Esophagus muscularis mucosa (tissue), 4 donors: ENCODE measurements around the gene MAPK1IP1L. TPM values are rescaled to one million over a fixed set of nuclear protein-coding genes. Genes with fewer than 3 reads are reported as not detected.
"Not testable (repeated sequence)": the region's sequence is repeated elsewhere in the genome, so short reads cannot be mapped to it uniquely, and the experiment has no call there.

Experiments
- DNase-seq: peaks from one replicate; pipeline ENCODE4 v3.0.0-alpha.2; 2017; ENCODE audit errors: extremely low spot score
- H3K27ac ChIP-seq, 4 donors: fragments of 200-600 bp; sonication (generic); replicated peaks in 1 of 4; 1 replicate in 3 of 4; 2 replicates in 1 of 4; pipeline ENCODE4 v1.5.1; 2016 to 2019; ENCODE audit warnings: mild to moderate bottlenecking in 1 of 4
- H3K27me3 ChIP-seq, 4 donors: fragments of 200-600 bp; sonication (generic); one replicate each; pipeline versions ENCODE4 v1.5.1 to v1.6.0; 2016 to 2019
- H3K36me3 ChIP-seq, 4 donors: fragments of 200-600 bp; sonication (generic); one replicate each; pipeline ENCODE4 v1.5.1; 2016 to 2019
- H3K4me1 ChIP-seq, 4 donors: fragments of 200-600 bp; sonication (generic); one replicate each; pipeline ENCODE4 v1.5.1; 2016 to 2019
- H3K4me3 ChIP-seq, 4 donors: fragments of 200-600 bp; sonication (generic); 1 replicate in 2 of 4; 2 replicates in 2 of 4; pipeline ENCODE4 v1.5.1; 2016 to 2019; ENCODE audit warnings: mild to moderate bottlenecking in 4 of 4, moderate library complexity in 1 of 4
- H3K9me3 ChIP-seq, 4 donors: fragments of 200-600 bp; sonication (generic); 1 replicate in 3 of 4; 2 replicates in 1 of 4; pipeline ENCODE4 v1.5.1; 2016 to 2019
- CTCF ChIP-seq, 3 experiments: fragments of 200-600 bp in 2 of 3; fragments of 450-650 bp in 1 of 3; sonication (generic) in 2 of 3; IDR thresholded peaks; one replicate each; pipeline ENCODE4 v1.5.1; 2017 to 2019; ENCODE audit warnings: antibody characterized with exemption in 3 of 3, mild to moderate bottlenecking in 2 of 3, moderate library complexity in 1 of 3
- EP300 ChIP-seq: sonication (generic); formaldehyde crosslinking; IDR thresholded peaks from one replicate; pipeline ENCODE4 v1.6.1; 2017; ENCODE audit warnings: antibody characterized with exemption
- POLR2A ChIP-seq: fragments of 450-650 bp; IDR thresholded peaks from one replicate; pipeline ENCODE4 v1.6.1; 2017; ENCODE audit warnings: antibody characterized with exemption, moderate library complexity, mild to moderate bottlenecking, low read depth
- POLR2AphosphoS5 ChIP-seq, 2 donors: sonication (generic); formaldehyde crosslinking; IDR thresholded peaks; one replicate each; pipeline ENCODE4 v1.6.1; 2017; ENCODE audit warnings: antibody characterized with exemption in 2 of 2
- WGBS: methylation state at CpG from one replicate; pipeline ENCODE4 v1.1.5; 2018; 5-methylcytosine and 5-hydroxymethylcytosine counted together
- intact Hi-C: fragments of 100-400 bp; cut with DNase I; formaldehyde crosslinking; loops from one replicate; pipeline ENCODE4 v1.15.1; 2023
- total RNA-seq, 4 donors: library from RNA; depleted of rRNA; stranded (reverse); fragments of >200 nt; gene quantifications; one replicate each; pipeline versions ENCODE4 v1.1.0 to v1.2.1, GENCODE V29; 2016

Gene MAPK1IP1L
- total RNA-seq, 4 donors from 2014 or later, result 36.5 to 95.4 (median 61.0) TPM

- H3K4me1 ChIP-seq, result peaks cover 34 to 85% (median 72%) of the 10 kb centered on the region in 4 donors
Observed at GRCh38 chr14:55057919-55058318, 6.5 kb downstream of the MAPK1IP1L start.

GRCh38 chr14:55059333-55059732, 7.9 kb downstream of the MAPK1IP1L start:
- WGBS, result 96% methylated on average over 5 of the region's 5 CpGs
- no peaks in the 10 kb centered on the region for H3K9me3 ChIP-seq
- H3K27ac ChIP-seq, result no peak overlapping the region
- peaks cover 12 to 30% (median 19%) of the 10 kb centered on the region in 4 donors for H3K36me3 ChIP-seq
- H3K27me3 ChIP-seq, result no peaks in the 10 kb centered on the region
- peaks cover 27 to 85% (median 72%) of the 10 kb centered on the region in 4 donors for H3K4me1 ChIP-seq
- H3K4me3 ChIP-seq, result no peak overlapping the region
- no peak for TF ChIP-seq CTCF (IDR thresholded peaks at IDR 0.05)
- no peak for TF ChIP-seq POLR2A
- no peak for TF ChIP-seq POLR2AphosphoS5 (IDR thresholded peaks at IDR 0.05)
- no peak for TF ChIP-seq EP300
- intact Hi-C loops, result no loop called here
- no peak for DNase-seq

More at GRCh38 chr14:55057919-55058318, 6.5 kb downstream of the MAPK1IP1L start:
- H3K9me3 ChIP-seq, result no peaks in the 10 kb centered on the region
- no peak for DNase-seq
- TF ChIP-seq POLR2A, result no peak
- no peak for TF ChIP-seq CTCF (IDR thresholded peaks at IDR 0.05)
- TF ChIP-seq EP300, result no peak
- no peak for TF ChIP-seq POLR2AphosphoS5 (IDR thresholded peaks at IDR 0.05)
- WGBS, result 76% methylated on average over 5 of the region's 5 CpGs
- no peak overlapping the region for H3K4me3 ChIP-seq
- H3K36me3 ChIP-seq, result peaks cover 1 to 26% (median 10%) of the 10 kb centered on the region in 4 donors
- intact Hi-C loops, result no loop called here
- no peaks in the 10 kb centered on the region for H3K27me3 ChIP-seq
- no peak overlapping the region for H3K27ac ChIP-seq

GRCh38 chr14:55062517-55063351, 11.3 kb downstream of the MAPK1IP1L start:
- peaks cover 36 to 76% (median 73%) of the 10 kb centered on the region in 4 donors for H3K4me1 ChIP-seq
- H3K27ac ChIP-seq, result peak overlapping the region; percentile 48 to 70 (median 66)
- intact Hi-C loops, result no loop called here

DNA sequence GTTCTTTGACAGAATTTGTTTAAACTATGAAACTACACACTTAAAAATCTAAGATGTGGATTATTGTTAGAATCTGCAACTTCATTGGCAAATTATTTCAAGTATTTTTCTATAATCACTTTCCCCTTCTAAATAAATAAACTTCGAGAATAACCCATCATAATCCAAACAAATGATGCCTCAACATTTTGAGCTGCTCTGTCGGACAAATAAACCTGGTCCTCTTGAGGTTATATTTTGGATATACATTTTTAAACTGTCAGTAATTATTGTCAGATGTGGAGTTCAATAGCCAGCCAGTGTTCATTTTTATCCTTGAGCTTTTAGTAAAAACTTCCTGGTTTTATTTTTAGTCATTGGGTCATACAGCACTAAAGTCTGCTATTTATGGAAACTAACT, 13.4 kb downstream of the MAPK1IP1L start:
- H3K9me3 ChIP-seq, H3K27me3 ChIP-seq, H3K4me3 ChIP-seq, intact Hi-C loops, DNase-seq: not testable (repeated sequence)
- WGBS, result 30% methylated on average over 2 of the region's 2 CpGs
- peak overlapping the region in 3 of 4 donors; percentile 26 to 62 (median 50) for H3K27ac ChIP-seq
- H3K4me1 ChIP-seq, result peaks cover 36 to 67% (median 59%) of the 10 kb centered on the region in 4 donors
- peaks cover 16 to 42% (median 28%) of the 10 kb centered on the region in 4 donors for H3K36me3 ChIP-seq

More at GRCh38 chr14:55062517-55063351, 11.3 kb downstream of the MAPK1IP1L start:
- no peaks in the 10 kb centered on the region for H3K27me3 ChIP-seq
- peaks cover 16 to 43% (median 28%) of the 10 kb centered on the region in 4 donors for H3K36me3 ChIP-seq
- TF ChIP-seq CTCF (IDR thresholded peaks at IDR 0.05) (no peak), POLR2A (no peak), POLR2AphosphoS5 (IDR thresholded peaks at IDR 0.05) (no peak), EP300 (no peak)
- H3K9me3 ChIP-seq, result no peaks in the 10 kb centered on the region
- WGBS, result 64% methylated on average over 11 of the region's 11 CpGs
- no peak for DNase-seq
- no peak overlapping the region for H3K4me3 ChIP-seq

GRCh38 chr14:55065411-55065810, 14.0 kb downstream of the MAPK1IP1L start:
- TF ChIP-seq POLR2A, result no peak

More at GRCh38 chr14:55065411-55065810, 14.0 kb downstream of the MAPK1IP1L start:
- Histone ChIP-seq H3K4me1 (peaks cover 36 to 72% (median 64%) of the 10 kb centered on the region in 4 donors), H3K36me3 (peaks cover 16 to 42% (median 28%) of the 10 kb centered on the region in 4 donors), H3K27me3 (no peaks in the 10 kb centered on the region), H3K4me3 (no peak overlapping the region), H3K9me3 (no peaks in the 10 kb centered on the region), H3K27ac (peak overlapping the region in 3 of 4 donors; percentile 26 to 62 (median 50))
- no peak for DNase-seq
- 23% methylated on average over 2 of the region's 2 CpGs for WGBS
- intact Hi-C loops, result no loop called here
